HG03354 (cell line): ENCODE results near the gene C13orf46.

Experiments used
- ATAC-seq: cut with Tn5 transposase; IDR thresholded peaks from one replicate; pipeline ENCODE4 v1.9.1; 2021; ENCODE audit warnings: mild to moderate bottlenecking; ENCODE audit not compliant: unreplicated experiment, poor library complexity, severe bottlenecking

The C13orf46 gene

DNA sequence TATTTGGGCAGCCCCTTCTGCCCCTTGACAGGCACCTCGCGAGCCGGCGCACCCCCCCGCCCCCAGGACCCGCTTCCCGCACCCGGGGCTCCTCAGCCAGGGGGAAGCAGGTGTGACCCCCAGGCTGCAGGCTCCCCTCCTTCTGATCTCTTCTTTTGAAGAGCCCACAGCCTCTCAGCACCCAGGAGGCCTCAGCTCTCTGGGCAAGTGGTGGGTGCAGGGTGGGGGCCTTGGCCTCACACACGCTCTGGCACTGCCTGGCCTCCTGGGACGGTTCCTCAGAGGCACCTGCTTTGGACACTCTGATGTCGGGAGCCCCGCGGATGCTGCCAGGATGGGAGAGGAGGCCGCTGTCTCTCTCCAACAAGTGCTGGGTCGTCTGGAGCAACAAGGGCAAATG lies 1.5 kb upstream of the C13orf46 start:
- no peak for ATAC-seq

- no peak for ATAC-seq
Measured at GRCh38 chr13:113974304-113975281, 717 bp upstream of the C13orf46 start.

DNA sequence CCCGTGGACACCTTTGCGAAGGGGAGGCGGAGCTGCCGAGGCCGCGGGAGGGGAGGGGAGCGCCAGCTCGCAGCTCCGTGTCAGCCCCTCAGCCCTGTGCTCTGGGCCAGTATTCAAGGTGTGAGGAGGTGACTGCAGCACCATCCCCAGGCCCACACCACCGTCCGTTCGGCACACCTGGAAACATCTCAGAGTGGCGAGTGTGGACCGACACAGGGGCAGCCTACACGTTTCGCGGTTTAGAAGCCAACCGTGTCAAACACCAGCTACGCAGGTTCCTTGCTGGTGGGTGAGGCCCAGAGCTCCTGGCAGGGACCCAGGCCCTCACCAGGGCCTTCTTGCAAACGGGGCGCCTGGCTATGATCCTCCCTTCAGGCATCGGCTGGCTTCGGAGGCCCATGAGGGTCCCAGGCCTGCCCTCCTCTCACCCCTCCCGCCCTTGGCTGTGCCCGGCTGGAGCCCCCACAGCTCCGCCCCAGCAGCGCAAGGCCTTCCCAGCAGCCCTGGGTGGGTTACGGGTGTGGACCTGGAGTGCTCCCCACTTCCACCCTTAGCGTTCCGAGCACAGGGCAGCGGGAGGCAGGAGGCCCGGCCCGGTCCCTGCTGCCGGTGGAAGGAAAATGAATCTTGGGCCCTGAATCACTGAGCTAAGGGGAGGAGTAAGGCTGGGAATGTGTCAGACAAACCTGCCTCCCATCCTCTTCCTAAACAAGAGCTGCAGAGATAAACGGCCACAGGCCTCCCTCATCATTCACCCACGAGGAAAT lies 1.2 kb downstream of the C13orf46 start:
- ATAC-seq: no peak

DNA sequence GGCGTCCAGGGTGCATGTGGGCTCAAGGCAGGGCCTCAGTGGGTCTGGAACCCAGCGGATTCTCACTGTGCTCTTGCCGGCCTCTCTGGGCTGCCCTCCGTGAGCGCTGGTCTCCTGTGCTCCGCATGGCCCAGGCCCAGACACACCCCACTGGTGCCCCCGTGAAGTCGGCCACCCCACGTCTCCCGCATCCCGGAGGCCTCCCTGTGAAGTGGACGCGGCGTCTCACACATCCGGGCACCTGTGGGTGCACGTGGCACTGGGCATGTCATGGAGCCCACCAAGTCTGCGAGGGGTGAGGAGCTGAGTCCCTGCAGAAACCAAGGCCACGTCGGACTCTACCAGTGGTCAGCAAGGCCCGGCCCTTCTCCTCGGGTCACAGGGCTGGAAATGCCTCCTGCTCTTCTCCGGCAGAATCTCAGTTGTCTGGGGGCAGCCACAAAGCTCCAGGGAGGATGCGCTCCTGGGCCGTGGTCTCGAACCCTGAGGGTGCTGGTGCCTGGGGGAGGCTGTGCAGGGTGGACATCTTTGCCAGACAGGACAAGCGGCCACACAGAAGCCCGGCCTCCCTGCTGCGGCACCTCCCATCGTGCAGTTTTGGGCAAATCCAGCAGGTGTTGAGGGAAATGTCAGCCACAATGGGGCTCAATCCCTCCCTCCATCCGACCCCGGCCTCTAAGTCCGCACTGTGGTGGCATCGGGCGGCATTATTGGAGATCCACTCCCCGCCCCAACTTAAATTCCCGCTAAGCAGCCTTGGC lies 2.2 kb downstream of the C13orf46 start:
- ATAC-seq: no peak

GRCh38 chr13:113970810-113971470 lies 2.9 kb downstream of the C13orf46 start:
- ATAC-seq: no peak

DNA sequence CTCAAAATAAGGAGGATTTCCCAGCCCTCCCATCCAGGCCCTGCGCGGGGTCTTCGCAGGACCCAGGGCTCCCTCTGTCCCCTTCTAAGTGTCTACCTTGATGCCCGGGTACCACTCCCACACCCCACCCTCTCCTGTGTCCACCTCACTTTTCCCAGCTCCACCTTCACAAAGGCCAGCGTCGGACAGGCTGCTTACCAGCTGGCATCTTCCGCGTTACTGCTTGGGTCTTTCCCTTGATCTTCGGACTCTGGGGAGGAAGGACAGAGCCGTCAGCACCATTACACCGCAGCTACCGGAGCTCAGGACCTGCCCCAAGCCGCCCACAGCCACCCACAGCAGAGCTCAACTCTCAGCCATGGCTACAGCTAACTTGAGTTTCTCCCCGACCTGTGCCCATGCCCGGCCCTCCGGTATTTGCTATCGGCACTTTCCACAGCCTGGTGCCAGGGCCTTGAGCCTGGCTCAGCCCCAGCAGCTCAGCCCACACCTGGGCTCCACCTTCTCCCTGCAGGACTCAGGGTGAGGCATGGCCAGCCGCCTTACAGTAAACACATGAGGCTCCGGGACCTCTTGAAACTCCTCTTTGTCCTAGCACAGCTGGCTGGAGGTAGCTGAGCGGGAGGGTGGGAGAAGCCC lies 3.8 kb downstream of the C13orf46 start:
- ATAC-seq: no peak

DNA sequence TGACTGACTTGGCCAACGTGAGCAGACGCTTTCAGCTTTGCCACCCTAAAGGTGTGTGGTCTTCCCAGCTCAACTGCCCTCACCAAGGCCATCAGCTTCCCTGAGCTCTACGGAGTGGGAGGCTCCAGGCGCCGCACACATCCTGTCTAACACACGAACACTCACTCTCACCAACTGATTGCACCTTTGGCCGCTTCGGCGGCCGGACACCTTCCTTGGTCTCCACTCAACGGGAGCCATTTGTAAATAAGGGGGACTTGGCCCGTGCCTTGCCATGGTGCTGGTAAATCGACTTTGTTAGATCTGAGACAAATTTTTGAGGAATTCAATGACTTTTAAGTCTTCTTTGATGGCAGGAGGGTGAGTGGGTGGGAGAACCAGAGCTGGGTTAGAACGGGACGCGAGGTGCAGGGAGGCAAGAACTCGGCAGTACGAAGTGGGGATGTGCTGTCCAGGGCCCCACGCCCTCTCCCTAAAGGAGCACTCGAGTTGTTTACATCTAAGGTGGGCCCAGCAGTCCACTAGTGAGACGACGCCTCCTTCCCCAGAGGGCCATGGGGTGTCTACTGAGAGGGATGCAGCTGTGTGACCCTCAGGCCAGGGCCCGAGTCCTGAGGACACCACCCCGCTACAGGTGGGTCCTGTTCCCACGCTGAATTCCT lies 4.4 kb downstream of the C13orf46 start:
- no peak for ATAC-seq

- no peak for ATAC-seq
Measured at GRCh38 chr13:113968463-113969310, 5.2 kb downstream of the C13orf46 start.

- ATAC-seq: no peak
Measured at GRCh38 chr13:113967729-113968462, 6.0 kb downstream of the C13orf46 start.

DNA sequence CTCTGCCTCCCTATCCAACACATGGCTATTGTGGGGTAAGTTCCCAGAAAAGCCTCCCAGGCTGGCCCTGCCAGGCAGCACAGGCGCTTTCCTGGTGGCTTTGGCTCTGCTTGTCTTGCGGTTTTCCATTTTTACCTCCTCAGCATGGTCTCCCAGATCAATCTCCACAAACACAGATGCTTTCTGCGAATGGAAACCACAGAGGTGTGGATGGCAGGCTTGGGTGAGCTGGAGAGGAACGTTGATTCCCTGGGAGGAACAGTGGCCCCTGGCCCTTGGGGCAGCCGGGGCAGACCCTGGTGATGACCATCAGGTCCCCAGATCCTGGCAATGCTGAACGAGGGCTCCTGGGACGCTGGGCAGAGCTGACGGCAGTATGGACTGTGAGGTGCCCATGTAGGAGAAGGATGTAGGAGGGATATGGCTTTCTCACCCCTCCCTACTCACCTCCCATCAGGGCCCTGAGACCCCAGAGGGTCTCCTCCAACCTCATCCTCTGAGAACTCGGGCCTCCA lies 6.6 kb downstream of the C13orf46 start:
- no peak for ATAC-seq

- ATAC-seq: no peak
Measured at GRCh38 chr13:113965968-113966884, 7.7 kb downstream of the C13orf46 start.

DNA sequence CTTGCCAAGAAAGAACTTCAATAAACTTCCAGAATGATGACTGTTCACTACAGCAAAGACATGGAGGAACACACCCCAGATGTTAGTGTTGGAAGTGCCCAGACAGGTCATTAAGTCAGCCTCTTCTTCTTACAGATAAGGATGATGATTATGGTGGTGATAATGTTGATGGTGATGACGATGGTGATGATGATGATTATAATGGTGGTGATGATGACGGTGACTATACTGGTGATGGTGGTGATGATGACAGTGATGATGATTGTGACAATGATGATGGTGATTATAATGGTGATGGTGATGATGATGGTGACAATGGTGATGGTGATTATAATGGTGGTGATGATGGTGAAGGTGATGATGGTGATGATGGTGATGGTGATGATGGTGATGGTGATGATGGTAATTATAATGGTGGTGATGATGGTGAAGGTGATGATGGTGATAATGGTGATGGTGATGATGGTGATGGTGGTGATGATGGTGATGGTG lies 8.4 kb downstream of the C13orf46 start:
- no peak for ATAC-seq

DNA sequence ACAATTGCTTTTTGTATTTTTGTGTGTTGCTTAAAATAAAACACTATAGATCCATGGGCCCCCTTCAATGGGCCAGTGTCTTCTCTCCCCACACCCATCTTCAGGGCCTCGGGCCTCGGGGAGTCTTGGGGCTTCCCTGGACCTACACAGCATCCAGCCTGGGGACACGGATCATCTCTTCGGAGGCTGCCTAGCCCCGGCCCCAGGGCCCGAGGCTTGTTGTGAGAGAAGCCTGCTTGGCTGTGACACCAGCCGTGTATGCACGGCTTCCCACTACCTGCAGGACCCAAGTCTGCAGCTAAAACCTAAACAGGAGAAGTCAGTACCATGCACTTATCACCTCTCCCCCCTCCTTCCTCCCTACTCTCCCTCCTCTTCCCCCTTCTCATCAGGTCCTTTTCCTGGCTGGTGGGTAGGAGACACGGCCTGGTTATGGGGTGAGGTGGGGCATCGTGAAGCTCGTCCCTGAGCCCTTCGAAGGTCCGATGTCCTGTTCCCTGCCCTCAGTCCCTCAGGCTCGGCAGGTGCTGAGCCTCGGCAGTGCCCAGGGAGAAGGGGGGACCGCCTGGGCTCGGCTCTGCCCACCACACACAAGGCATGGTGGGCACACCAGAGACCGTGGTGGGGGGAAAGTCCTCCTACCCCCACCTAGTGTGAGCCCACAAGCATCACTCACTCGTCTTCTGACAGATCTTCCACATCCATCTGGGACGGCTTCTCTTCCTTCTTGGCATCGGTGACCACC lies 9.5 kb downstream of the C13orf46 start:
- no peak for ATAC-seq

- ATAC-seq: no peak
Measured at GRCh38 chr13:113963376-113963775, 10.5 kb downstream of the C13orf46 start.

- no peak for ATAC-seq
Measured at GRCh38 chr13:113962975-113963374, 10.9 kb downstream of the C13orf46 start.
